DND-41 (cell line): Measurements from ENCODE around the gene CCDC192.

Experiments used
- EZH2 ChIP-seq: IDR thresholded peaks from 3 replicates; pipeline ENCODE4 v1.6.1; 2012; ENCODE audit warnings: borderline replicate concordance, low read depth, mild to moderate bottlenecking, moderate library complexity, low read length, inconsistent platforms; ENCODE audit not compliant: severe bottlenecking
- TF ChIP-seq, protein P1 (sequence below): IDR thresholded peaks from 2 replicates; pipeline ENCODE4 v1.5.1; 2012; ENCODE audit warnings: borderline replicate concordance, low read length, moderate library complexity, mild to moderate bottlenecking; ENCODE audit not compliant: poor library complexity, severe bottlenecking; ENCODE audit errors: extremely low read depth

DNA sequence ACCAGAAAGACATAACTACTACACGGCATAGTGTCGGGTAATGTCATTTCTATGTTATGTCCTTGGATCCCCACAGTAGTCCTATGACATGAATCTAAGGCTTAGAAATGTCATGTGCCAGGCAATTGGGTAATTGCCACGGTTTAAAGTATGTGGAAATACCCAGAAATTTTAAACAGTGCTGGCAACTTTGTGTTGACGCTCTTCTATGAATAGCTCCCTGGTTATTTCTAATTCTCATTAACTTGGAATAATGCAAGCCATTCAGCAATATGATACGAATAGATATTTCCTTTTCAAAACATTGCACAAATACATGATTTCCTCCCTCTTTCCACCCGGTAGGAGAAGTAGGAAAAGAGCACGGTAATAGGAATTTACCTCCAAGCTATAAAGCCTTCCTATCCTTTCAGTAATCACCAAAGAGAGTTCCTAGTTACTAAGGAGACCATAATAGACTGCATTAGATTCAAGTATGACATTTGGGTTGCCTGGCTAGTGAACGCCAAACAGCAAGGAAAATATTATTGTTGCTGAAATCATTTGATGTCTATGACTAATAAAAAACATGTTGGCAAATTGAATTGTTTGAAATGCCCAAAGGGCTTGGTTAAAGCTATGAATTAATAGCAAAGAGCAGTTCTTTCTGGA, 168.4 kb downstream of the CCDC192 start:
- no peak for TF ChIP-seq EZH2
- TF ChIP-seq, protein P1, sequence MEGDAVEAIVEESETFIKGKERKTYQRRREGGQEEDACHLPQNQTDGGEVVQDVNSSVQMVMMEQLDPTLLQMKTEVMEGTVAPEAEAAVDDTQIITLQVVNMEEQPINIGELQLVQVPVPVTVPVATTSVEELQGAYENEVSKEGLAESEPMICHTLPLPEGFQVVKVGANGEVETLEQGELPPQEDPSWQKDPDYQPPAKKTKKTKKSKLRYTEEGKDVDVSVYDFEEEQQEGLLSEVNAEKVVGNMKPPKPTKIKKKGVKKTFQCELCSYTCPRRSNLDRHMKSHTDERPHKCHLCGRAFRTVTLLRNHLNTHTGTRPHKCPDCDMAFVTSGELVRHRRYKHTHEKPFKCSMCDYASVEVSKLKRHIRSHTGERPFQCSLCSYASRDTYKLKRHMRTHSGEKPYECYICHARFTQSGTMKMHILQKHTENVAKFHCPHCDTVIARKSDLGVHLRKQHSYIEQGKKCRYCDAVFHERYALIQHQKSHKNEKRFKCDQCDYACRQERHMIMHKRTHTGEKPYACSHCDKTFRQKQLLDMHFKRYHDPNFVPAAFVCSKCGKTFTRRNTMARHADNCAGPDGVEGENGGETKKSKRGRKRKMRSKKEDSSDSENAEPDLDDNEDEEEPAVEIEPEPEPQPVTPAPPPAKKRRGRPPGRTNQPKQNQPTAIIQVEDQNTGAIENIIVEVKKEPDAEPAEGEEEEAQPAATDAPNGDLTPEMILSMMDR: no peak
